Hematopoietic multipotent progenitor cell treated with erythropoietin and hydrocortisone succinate and interleukin-3 and kit ligand, for 15 days (in vitro differentiated cells): ENCODE measurements around the gene TAF4B.
A peak's percentile ranks its signal among the peaks of the same experiment; 100 is the strongest.
"Not testable (repeated sequence)": the region's sequence is repeated elsewhere in the genome, so short reads cannot be mapped to it uniquely, and the experiment has no call there.

Experiments used
- DNase-seq: peaks from one replicate; pipeline ENCODE4 v3.0.0-alpha.2; 2015; ENCODE audit warnings: low spot score

TAF4B gene

GRCh38 chr18:26237363-26237762, 11.1 kb downstream of the TAF4B start:
- not testable (repeated sequence) for DNase-seq

- DNase-seq, result not testable (repeated sequence)
Observed at GRCh38 chr18:26238718-26239117, 12.5 kb downstream of the TAF4B start.

GRCh38 chr18:26242392-26242791, 16.1 kb downstream of the TAF4B start:
- DNase-seq, result not testable (repeated sequence)

GRCh38 chr18:26245434-26245833, 19.2 kb downstream of the TAF4B start:
- DNase-seq, result not testable (repeated sequence)

- DNase-seq, result no peak
Observed at GRCh38 chr18:26252411-26252810, 26.2 kb downstream of the TAF4B start.

- DNase-seq, result peak; percentile 41
Observed at GRCh38 chr18:26254808-26255207, 28.6 kb downstream of the TAF4B start.

- peak; percentile 54 for DNase-seq
Observed at GRCh38 chr18:26255695-26256622, 29.7 kb downstream of the TAF4B start.

- DNase-seq, result no peak
Observed at GRCh38 chr18:26258711-26259110, 32.5 kb downstream of the TAF4B start.

GRCh38 chr18:26259416-26259815, 33.2 kb downstream of the TAF4B start:
- not testable (repeated sequence) for DNase-seq

GRCh38 chr18:26262156-26262555, 35.9 kb downstream of the TAF4B start:
- no peak for DNase-seq

GRCh38 chr18:26267357-26267930, 41.2 kb downstream of the TAF4B start:
- DNase-seq, result peak; percentile 61

- DNase-seq, result no peak
Observed at GRCh38 chr18:26268454-26268853, 42.2 kb downstream of the TAF4B start.

- no peak for DNase-seq
Observed at GRCh38 chr18:26271917-26272549, 45.8 kb downstream of the TAF4B start.

- no peak for DNase-seq
Observed at GRCh38 chr18:26277374-26277773, 51.1 kb downstream of the TAF4B start.

- DNase-seq, result no peak
Observed at GRCh38 chr18:26279428-26279827, 53.2 kb downstream of the TAF4B start.

GRCh38 chr18:26286008-26286407, 59.8 kb downstream of the TAF4B start:
- DNase-seq, result no peak

- no peak for DNase-seq
Observed at GRCh38 chr18:26287644-26288043, 61.4 kb downstream of the TAF4B start.

GRCh38 chr18:26290385-26290784, 64.1 kb downstream of the TAF4B start:
- DNase-seq, result no peak

- DNase-seq, result no peak
Observed at GRCh38 chr18:26293982-26294381, 67.7 kb downstream of the TAF4B start.

- DNase-seq, result no peak
Observed at GRCh38 chr18:26298107-26298506, 71.9 kb downstream of the TAF4B start.

- no peak for DNase-seq
Observed at GRCh38 chr18:26301681-26302080, 75.4 kb downstream of the TAF4B start.

GRCh38 chr18:26303222-26303621, 77.0 kb downstream of the TAF4B start:
- DNase-seq, result not testable (repeated sequence)

GRCh38 chr18:26304511-26304910, 78.3 kb downstream of the TAF4B start:
- DNase-seq, result no peak
